Measurements from ENCODE around the gene PRODH2.
A peak's percentile ranks its signal among the peaks of the same experiment; 100 is the strongest.
"Not testable (repeated sequence)": the region's sequence is repeated elsewhere in the genome, so short reads cannot be mapped to it uniquely, and the experiment has no call there.

PRODH2 gene

DNA sequence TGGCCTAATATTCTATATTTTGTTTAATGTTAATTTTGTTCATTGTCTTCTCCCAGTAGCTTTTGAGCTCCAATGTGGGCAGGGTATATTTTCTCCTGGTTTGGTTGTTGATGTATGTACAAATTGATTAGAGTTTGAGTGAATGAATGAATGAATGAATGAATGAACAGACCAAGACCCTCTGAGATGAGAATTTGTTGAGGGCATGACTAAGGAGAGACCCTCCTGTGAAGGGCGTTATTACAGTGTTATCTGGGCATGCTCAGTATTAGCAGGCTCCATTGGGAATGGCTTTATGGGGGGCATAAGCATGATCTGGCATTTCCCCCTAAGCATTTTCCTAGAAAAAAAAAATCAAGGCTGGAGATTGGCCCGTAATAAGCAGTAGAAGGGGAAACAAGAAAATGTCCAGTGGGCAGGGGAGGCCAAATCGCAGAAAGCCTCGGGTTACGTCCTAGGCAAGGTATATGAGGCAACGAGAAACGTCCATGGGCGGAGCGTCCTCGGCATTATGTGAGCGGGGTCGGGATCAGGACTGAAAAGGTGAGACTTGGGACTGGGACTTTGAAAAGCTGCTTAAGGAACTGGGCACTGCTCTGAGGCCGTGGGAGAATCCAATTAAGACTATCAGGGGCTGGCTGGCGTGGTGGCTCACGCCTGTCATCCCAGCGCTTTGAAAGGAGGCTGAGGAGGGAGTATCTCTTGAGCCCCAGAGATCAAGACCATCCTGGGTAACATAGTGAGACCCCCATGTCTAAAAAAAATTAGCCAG is 38.2 kb downstream of the PRODH2 start:
- Histone ChIP-seq H3K27ac (ENCODE audit: low read length) (no peak overlapping the region), H3K27me3 (ENCODE audit: control insufficient read depth, insufficient read depth, low read length) (peaks cover 21% of the 10 kb centered on the region), H3K36me3 (ENCODE audit: control insufficient read depth, low read depth, low read length) (no peaks in the 10 kb centered on the region), H3K9ac (ENCODE audit: low read length) (no peak overlapping the region), H3K9me3 (ENCODE audit: control insufficient read depth, low read depth, low read length) (no peaks in the 10 kb centered on the region), H3K4me1 (ENCODE audit: control insufficient read depth, low read depth, low read length) (peaks cover 17% of the 10 kb centered on the region), H3K4me3 (ENCODE audit: low read length) (peak overlapping the region; percentile 67)

DNA sequence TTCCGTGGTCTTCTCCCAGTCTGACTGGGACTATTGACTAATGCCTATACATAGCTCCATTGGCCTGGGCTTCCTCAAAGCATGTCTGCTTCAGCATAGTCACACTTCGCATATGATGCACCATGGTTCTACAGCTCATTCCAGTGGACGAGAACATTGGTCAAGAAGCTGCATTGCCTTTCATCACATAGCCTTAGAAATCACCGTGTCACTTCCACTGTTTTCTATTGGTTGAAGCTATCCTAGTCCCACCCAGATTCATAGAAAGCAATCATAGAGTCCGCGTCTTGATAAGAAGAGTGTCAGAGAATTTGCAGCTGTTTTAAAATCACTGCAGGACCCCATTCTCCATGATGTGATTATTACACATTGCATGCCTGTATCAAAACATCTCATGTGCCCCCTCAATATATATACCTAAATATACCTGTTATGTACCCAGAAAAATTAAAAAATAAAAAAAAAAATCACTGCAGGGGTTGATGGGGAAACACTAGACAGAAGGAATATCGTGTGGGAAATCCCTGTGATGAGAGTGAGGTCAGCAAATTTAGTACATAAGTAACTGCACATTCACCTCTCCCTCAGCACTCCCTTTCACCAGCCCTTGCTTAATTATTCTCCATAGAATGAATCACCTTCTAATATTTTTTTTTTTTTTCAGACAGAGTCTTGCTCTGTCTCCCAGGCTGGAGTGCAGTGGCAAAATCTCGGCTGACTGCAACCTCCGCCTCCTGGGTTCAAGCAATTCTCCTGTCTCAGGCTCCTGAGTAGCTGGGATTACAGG is 39.4 kb downstream of the PRODH2 start:
- Histone ChIP-seq H3K4me1 (ENCODE audit: control insufficient read depth, low read depth, low read length) (peaks cover 17% of the 10 kb centered on the region), H3K9ac (ENCODE audit: low read length) (no peak overlapping the region), H3K9me3 (ENCODE audit: control insufficient read depth, low read depth, low read length) (no peaks in the 10 kb centered on the region), H3K36me3 (ENCODE audit: control insufficient read depth, low read depth, low read length) (no peaks in the 10 kb centered on the region), H3K27me3 (ENCODE audit: control insufficient read depth, insufficient read depth, low read length) (peaks cover 21% of the 10 kb centered on the region), H3K27ac (ENCODE audit: low read length) (no peak overlapping the region), H3K4me3 (ENCODE audit: low read length) (no peak overlapping the region)

DNA sequence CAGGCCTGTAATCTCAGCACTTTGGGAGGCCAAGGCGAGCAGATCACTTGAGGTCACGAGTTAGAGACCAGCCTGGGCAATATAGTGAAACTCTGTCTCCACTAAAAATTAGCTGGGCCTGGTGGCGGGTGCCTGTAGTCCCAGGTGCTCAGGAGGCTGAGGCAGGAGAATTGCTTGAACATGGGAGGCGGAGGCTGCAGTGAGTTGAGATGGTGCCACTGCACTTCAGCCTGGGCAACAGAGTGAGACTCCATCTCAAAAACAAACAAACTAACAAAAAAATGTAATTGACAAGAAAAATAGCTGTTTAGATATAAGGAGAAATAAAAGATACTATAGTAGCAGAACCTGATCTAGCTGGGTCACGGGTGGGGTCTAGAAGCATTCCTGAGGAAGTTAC is 40.3 kb downstream of the PRODH2 start:
- Histone ChIP-seq H3K27me3 (ENCODE audit: control insufficient read depth, insufficient read depth, low read length) (peaks cover 21% of the 10 kb centered on the region), H3K4me1 (ENCODE audit: control insufficient read depth, low read depth, low read length) (peaks cover 15% of the 10 kb centered on the region)
- not testable (repeated sequence) for H3K36me3 ChIP-seq (ENCODE audit: control insufficient read depth, low read depth, low read length); H3K27ac ChIP-seq (ENCODE audit: low read length); H3K4me3 ChIP-seq (ENCODE audit: low read length); H3K9ac ChIP-seq (ENCODE audit: low read length); H3K9me3 ChIP-seq (ENCODE audit: control insufficient read depth, low read depth, low read length)

DNA sequence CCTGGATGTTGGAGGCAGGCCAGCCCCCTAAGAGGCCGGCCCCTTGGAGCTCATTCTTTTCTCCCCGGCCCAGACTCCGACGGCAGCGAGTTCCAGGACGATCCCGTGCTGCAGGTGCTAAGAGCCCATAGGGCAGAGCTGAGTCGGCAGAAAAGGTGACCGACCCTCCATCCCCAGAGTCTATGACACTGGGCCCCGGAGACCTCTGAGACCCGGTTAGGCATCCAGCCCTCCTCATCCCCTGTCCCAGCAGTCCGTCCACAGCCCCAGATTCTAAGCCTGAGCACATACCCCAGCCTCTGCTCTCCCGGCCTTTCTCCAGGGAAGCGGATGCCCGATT is 44.6 kb downstream of the PRODH2 start:
- Histone ChIP-seq H3K4me3 (ENCODE audit: low read length) (no peak overlapping the region), H3K27ac (ENCODE audit: low read length) (no peak overlapping the region), H3K27me3 (ENCODE audit: control insufficient read depth, insufficient read depth, low read length) (peaks cover 4% of the 10 kb centered on the region), H3K9me3 (ENCODE audit: control insufficient read depth, low read depth, low read length) (no peaks in the 10 kb centered on the region), H3K36me3 (ENCODE audit: control insufficient read depth, low read depth, low read length) (peaks cover 11% of the 10 kb centered on the region), H3K4me1 (ENCODE audit: control insufficient read depth, low read depth, low read length) (no peaks in the 10 kb centered on the region), H3K9ac (ENCODE audit: low read length) (no peak overlapping the region)

DNA sequence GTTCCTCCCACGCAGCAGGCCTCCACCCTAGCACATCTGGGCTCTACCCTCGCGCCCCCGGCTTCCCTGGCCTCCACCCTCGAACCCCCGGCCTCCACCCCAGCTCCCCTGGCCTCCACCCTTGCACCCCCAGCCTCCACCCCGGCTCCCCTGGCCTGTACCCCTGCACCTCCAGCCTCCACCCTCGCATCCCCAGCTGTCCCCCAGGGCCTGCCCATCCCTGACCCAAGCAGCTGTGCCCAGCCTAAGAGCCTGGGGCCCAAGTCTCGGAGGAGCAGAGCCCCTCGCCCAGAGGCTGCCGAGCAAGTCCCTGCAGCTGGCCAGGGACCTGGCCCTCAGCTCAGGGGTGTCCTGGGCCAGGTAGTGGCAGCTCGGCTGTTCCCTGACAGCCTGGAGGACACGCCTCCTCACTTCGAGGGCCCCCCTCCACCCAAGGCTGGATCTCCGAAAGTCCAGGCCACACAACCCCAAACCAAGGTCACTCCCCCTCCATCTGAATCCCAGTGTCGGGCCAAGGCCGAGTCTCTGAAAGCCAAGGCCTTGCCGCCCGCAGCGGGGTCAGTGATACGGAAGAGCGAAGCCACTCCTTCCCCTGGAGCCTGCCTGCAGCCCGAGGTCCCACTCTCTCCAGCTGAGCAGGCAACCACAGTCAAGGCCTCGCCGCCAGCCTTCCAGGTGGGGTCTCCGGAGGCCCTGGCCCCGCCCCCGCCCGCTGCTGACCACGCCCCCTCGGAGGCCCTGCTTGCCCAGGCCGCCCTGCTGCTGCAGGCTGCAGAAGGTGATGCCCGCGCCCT is 45.2 kb downstream of the PRODH2 start:
- no peak overlapping the region for H3K9ac ChIP-seq (ENCODE audit: low read length)
- no peaks in the 10 kb centered on the region for H3K4me1 ChIP-seq (ENCODE audit: control insufficient read depth, low read depth, low read length)
- H3K36me3 ChIP-seq (ENCODE audit: control insufficient read depth, low read depth, low read length) = peaks cover 11% of the 10 kb centered on the region
- no peak overlapping the region for H3K27ac ChIP-seq (ENCODE audit: low read length)
- H3K27me3 ChIP-seq (ENCODE audit: control insufficient read depth, insufficient read depth, low read length) = no peaks in the 10 kb centered on the region
- H3K9me3 ChIP-seq (ENCODE audit: control insufficient read depth, low read depth, low read length) = no peaks in the 10 kb centered on the region
- no peak overlapping the region for H3K4me3 ChIP-seq (ENCODE audit: low read length)

DNA sequence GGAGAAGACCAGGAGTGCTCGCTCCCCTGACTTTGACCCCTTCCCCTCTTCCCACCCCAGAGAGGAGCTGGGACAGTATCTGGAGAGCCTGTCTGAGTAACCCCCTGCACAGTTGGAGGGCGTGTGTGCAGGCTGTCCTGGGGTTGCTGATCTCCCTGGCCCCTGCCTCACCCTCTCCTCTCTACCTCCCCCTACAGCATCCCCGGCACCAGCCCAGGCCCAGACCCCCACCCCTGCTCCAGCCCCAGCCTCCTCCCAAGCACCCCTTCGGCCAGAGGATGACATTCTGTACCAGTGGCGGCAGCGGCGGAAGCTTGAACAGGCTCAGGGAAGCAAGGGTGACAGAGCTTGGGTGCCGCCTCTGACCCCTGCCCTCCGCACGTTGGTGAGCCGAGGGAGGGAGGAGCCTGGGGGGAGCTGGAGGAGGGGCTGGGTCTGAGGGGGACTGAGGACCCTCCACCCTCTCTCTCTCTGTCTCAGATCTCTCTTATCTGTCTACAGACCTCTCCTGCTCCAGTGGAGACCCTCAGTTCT is 46.0 kb downstream of the PRODH2 start:
- peaks cover 18% of the 10 kb centered on the region for H3K36me3 ChIP-seq (ENCODE audit: control insufficient read depth, low read depth, low read length)
- no peaks in the 10 kb centered on the region for H3K9me3 ChIP-seq (ENCODE audit: control insufficient read depth, low read depth, low read length)
- no peak overlapping the region for H3K27ac ChIP-seq (ENCODE audit: low read length)
- H3K4me1 ChIP-seq (ENCODE audit: control insufficient read depth, low read depth, low read length) = no peaks in the 10 kb centered on the region
- H3K9ac ChIP-seq (ENCODE audit: low read length) = no peak overlapping the region
- no peaks in the 10 kb centered on the region for H3K27me3 ChIP-seq (ENCODE audit: control insufficient read depth, insufficient read depth, low read length)
- no peak overlapping the region for H3K4me3 ChIP-seq (ENCODE audit: low read length)

DNA sequence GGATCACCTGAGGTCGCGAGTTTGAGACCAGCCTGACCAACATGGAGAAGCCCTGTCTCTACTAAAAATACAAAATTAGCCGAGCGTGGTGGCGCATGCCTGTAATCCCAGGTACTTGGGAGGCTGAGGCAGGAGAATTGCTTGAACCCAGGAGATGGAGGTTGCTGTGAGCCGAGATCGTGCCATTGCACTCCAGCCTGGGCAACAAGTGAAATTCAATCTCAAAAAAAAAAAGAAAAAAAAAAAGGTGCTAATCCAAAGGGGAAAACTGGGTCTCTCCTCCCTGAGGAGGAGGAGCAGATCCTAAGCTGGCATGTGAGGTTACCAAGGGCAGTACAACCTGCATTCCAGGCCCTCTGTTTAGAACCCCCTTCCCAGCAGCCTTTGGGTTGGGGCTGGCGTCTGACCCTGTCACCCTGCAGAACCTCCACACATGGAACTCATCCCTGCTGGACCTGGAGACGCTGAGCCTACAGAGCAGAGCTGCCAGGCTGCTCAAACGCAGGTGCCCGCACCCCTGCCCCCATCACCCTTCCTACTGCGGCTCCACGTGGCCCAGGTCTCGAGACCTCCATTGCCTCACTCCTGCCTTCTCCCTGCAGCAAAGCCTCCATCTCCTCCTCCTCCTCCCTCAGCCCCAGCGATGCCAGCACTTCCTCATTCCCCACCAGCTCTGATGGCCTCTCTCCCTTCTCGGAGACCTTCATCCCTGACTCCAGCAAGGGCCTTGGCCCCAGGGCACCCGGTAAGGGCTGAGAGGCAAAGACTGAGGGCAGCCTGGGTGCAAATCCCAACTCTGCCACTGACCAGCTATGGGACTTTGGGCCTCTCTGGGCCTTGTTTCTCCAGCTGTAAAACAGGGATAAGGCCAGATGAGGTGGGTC is 48.0 kb downstream of the PRODH2 start:
- no peak overlapping the region for H3K4me3 ChIP-seq (ENCODE audit: low read length)
- H3K9me3 ChIP-seq (ENCODE audit: control insufficient read depth, low read depth, low read length) = no peaks in the 10 kb centered on the region
- no peak overlapping the region for H3K9ac ChIP-seq (ENCODE audit: low read length)
- H3K36me3 ChIP-seq (ENCODE audit: control insufficient read depth, low read depth, low read length) = peaks cover 18% of the 10 kb centered on the region
- H3K27ac ChIP-seq (ENCODE audit: low read length) = no peak overlapping the region
- H3K27me3 ChIP-seq (ENCODE audit: control insufficient read depth, insufficient read depth, low read length) = no peaks in the 10 kb centered on the region
- no peaks in the 10 kb centered on the region for H3K4me1 ChIP-seq (ENCODE audit: control insufficient read depth, low read depth, low read length)

DNA sequence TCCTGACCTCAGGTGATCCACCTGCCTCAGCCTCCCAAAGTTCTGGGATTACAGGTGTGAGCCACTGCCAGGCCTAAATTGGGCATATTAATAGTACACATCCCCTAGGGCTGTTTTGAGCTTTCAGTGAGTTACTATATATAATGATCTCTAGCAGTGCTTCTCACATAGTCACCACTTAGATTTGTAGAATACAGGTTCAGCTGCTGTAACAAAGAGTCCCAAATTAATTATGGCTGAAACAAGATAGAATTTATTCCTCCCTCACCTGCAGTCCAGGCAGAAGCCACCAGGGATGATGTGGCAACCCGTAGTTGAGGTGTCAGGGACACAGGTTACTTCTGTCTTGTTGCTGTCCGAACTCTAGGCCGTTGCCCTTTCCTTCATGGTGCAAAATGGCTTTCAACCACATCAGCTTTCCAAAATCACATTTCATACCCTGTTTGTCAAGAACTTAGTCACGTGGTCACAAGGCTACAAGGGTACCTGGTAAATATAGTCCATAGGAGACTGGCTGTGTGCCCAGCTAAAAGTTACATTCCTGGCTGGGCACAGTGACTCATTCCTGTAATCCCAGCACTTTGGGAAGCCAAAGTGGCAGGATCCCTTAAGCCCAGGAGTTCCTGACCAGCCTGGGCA is 51.8 kb downstream of the PRODH2 start:
- no peak overlapping the region for H3K9ac ChIP-seq (ENCODE audit: low read length)
- H3K27me3 ChIP-seq (ENCODE audit: control insufficient read depth, insufficient read depth, low read length) = no peaks in the 10 kb centered on the region
- no peak overlapping the region for H3K27ac ChIP-seq (ENCODE audit: low read length)
- peaks cover 18% of the 10 kb centered on the region for H3K36me3 ChIP-seq (ENCODE audit: control insufficient read depth, low read depth, low read length)
- H3K4me1 ChIP-seq (ENCODE audit: control insufficient read depth, low read depth, low read length) = peaks cover 4% of the 10 kb centered on the region
- no peaks in the 10 kb centered on the region for H3K9me3 ChIP-seq (ENCODE audit: control insufficient read depth, low read depth, low read length)
- no peak overlapping the region for H3K4me3 ChIP-seq (ENCODE audit: low read length)

DNA sequence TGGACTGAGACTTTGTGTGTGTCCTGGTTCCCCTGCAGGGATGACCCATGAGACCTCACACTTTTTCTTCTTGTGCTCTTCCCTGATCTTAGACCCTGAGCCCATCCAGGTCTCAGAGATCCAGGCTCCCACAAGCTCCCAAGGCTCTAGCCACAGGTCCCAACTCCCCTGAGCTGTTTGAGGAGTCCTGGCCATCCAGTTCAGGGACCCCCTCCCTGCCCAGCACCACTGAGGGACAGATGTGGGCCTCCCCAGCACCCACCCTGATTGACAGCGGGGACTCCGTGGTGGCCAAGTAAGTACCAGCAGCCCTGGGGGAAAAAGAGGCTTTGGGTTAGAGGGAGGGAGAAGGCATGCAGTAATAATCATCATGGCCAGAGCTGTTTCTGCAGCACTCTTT is 52.9 kb downstream of the PRODH2 start:
- peaks cover 15% of the 10 kb centered on the region for H3K36me3 ChIP-seq (ENCODE audit: control insufficient read depth, low read depth, low read length)
- H3K4me3 ChIP-seq (ENCODE audit: low read length) = no peak overlapping the region
- H3K27ac ChIP-seq (ENCODE audit: low read length) = no peak overlapping the region
- H3K27me3 ChIP-seq (ENCODE audit: control insufficient read depth, insufficient read depth, low read length) = no peaks in the 10 kb centered on the region
- H3K9ac ChIP-seq (ENCODE audit: low read length) = no peak overlapping the region
- H3K9me3 ChIP-seq (ENCODE audit: control insufficient read depth, low read depth, low read length) = no peaks in the 10 kb centered on the region
- H3K4me1 ChIP-seq (ENCODE audit: control insufficient read depth, low read depth, low read length) = peaks cover 4% of the 10 kb centered on the region

DNA sequence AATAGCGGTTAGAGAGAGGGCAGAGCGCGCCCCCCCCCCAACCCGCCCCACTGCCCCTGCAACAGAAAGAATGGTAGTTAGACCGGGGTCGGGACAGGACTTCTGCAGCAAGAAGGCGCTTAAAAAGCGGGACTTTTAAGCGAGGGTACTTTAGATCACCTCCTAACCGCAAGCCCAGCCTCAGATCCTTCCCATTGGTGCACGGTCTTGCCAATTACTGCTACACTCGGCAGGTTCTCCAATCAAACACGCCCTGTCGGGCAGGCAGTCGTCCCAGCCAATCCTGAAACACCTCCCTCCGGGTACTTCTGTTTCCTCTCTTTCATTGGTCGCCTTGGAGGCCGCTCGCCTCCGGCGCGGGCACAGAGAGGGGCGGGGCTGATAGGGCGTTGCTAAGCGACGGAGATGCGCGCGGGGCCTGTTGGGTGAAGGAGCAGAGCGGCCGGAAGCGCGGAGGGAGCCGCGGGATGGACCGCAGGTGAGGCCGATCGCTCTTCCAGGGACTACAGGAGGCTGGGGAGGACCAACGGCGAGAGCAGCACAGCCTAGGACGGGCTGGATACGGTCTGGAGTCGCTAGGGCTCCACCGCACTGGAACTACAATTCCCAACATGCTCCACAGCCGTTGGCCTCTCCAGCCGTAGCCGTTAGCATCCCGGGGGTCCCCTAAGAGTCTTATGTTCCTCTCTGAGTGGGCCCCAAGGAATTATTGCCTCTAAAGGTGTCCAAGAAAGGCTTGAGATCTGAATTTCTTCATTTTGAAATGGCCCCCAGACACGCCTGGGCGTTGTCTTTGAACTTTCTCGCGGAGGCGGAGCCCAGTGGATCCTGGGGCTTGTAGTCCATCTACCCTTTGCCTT is 54.7 kb downstream of the PRODH2 start, which contains the start of gene PROSER3:
PROSER3 (plus strand) TSS at position 428 of the 860 bp plus-strand sequence; CDS start at position 468, 40 bp downstream.
- H3K9ac ChIP-seq (ENCODE audit: low read length) = peak within 1 kb of the TSS; percentile 98
- peak within 1 kb of the TSS; percentile 98 for H3K27ac ChIP-seq (ENCODE audit: low read length)
- peaks cover 8% of the 10 kb centered on the region for H3K36me3 ChIP-seq (ENCODE audit: control insufficient read depth, low read depth, low read length)
- H3K4me3 ChIP-seq (ENCODE audit: low read length) = peak within 1 kb of the TSS; percentile 100
- H3K27me3 ChIP-seq (ENCODE audit: control insufficient read depth, insufficient read depth, low read length) = no peaks in the 10 kb centered on the region
- H3K9me3 ChIP-seq (ENCODE audit: control insufficient read depth, low read depth, low read length) = no peaks in the 10 kb centered on the region
- peaks cover 4% of the 10 kb centered on the region for H3K4me1 ChIP-seq (ENCODE audit: control insufficient read depth, low read depth, low read length)
